GM12801 (cell line): ENCODE results near the gene TPRX1.

ENCODE experiments used
- CTCF ChIP-seq: IDR thresholded peaks from one replicate; pipeline ENCODE4 v1.5.1; 2011; ENCODE audit warnings: control low read depth; ENCODE audit not compliant: insufficient read length; ENCODE audit errors: extremely low read depth

TPRX1 gene

GRCh38 chr19:47836038-47836437, 31.7 kb upstream of the TPRX1 start:
- no peak for TF ChIP-seq CTCF

GRCh38 chr19:47832723-47833122, 28.4 kb upstream of the TPRX1 start:
- TF ChIP-seq CTCF: no peak

GRCh38 chr19:47826800-47827199, 22.4 kb upstream of the TPRX1 start:
- TF ChIP-seq CTCF: no peak

- no peak for TF ChIP-seq CTCF
Observed at GRCh38 chr19:47824396-47824795, 20.0 kb upstream of the TPRX1 start.

GRCh38 chr19:47821460-47822020, 17.2 kb upstream of the TPRX1 start, which contains the start of gene CRX:
CRX (plus strand) TSS chr19:47821937; CDS start chr19:47834444, 12,507 bp downstream.
- no peak for TF ChIP-seq CTCF

- no peak for TF ChIP-seq CTCF
Observed at GRCh38 chr19:47820410-47820809, 16.1 kb upstream of the TPRX1 start.

GRCh38 chr19:47819858-47820257, 15.5 kb upstream of the TPRX1 start:
- no peak for TF ChIP-seq CTCF
